Measurements from ENCODE around the gene NFKB2. TPM values are rescaled to one million over a fixed set of nuclear protein-coding genes. Genes with fewer than 3 reads are reported as not detected.

Gene NFKB2
- total RNA-seq, 6 experiments from 2014 or later = 7.5 to 46.0 (median 19.4) TPM

GRCh38 chr10:102411341-102412255 lies 16.1 kb downstream of the NFKB2 start:
- TF ChIP-seq CTCF (IDR thresholded peaks at IDR 0.05) = no peak
- no peak for TF ChIP-seq POLR2A (IDR thresholded peaks at IDR 0.05)
- ATAC-seq (no peak), DNase-seq (no peak)
- no peak overlapping the region for H3K27ac ChIP-seq
- intact Hi-C loops (cut with DNase I) = no loop called here
- WGBS (ENCODE audit: insufficient coverage, low coverage, low lambda C conversion rate, missing lambda C conversion rate) = 96% methylated on average over 3 of the region's 14 CpGs
- no peaks in the 10 kb centered on the region for H3K9me3 ChIP-seq
- peaks cover 11 to 14% of the 10 kb centered on the region in 2 donors for H3K27me3 ChIP-seq
- H3K4me1 ChIP-seq = no peaks in the 10 kb centered on the region
- no peak overlapping the region for H3K4me3 ChIP-seq
- H3K36me3 ChIP-seq = no peaks in the 10 kb centered on the region

- no peak for TF ChIP-seq POLR2A (IDR thresholded peaks at IDR 0.05)
- ATAC-seq (no peak), DNase-seq (no peak)
- H3K27ac ChIP-seq = no peak overlapping the region
- H3K27me3 ChIP-seq = peaks cover 11 to 14% of the 10 kb centered on the region in 2 donors
- no peaks in the 10 kb centered on the region for H3K4me1 ChIP-seq
- no CpG with 5 or more reads among the region's 10 CpGs for WGBS (ENCODE audit: insufficient coverage, low coverage, low lambda C conversion rate, missing lambda C conversion rate)
- H3K9me3 ChIP-seq = no peaks in the 10 kb centered on the region
- no peaks in the 10 kb centered on the region for H3K36me3 ChIP-seq
- intact Hi-C loops (cut with DNase I) = no loop called here
- H3K4me3 ChIP-seq = no peak overlapping the region
Measured at GRCh38 chr10:102412293-102412692, 16.8 kb downstream of the NFKB2 start.

- Histone ChIP-seq H3K4me1 (no peaks in the 10 kb centered on the region), H3K36me3 (no peaks in the 10 kb centered on the region), H3K27me3 (peaks cover 11 to 14% of the 10 kb centered on the region in 2 donors), H3K27ac (no peak overlapping the region), H3K9me3 (no peaks in the 10 kb centered on the region), H3K4me3 (no peak overlapping the region)
- intact Hi-C loops (cut with DNase I) = no loop called here
- ATAC-seq (no peak), DNase-seq (no peak)
- WGBS (ENCODE audit: insufficient coverage, low coverage, low lambda C conversion rate, missing lambda C conversion rate) = 20% methylated on average over 5 of the region's 5 CpGs
- TF ChIP-seq POLR2A (IDR thresholded peaks at IDR 0.05) (no peak), CTCF (IDR thresholded peaks at IDR 0.05) (no peak)
Measured at GRCh38 chr10:102413053-102413705, 17.7 kb downstream of the NFKB2 start.

- Histone ChIP-seq H3K27me3 (peaks cover 9 to 11% of the 10 kb centered on the region in 2 donors), H3K4me3 (no peak overlapping the region), H3K4me1 (no peaks in the 10 kb centered on the region), H3K27ac (no peak overlapping the region), H3K9me3 (no peaks in the 10 kb centered on the region), H3K36me3 (no peaks in the 10 kb centered on the region)
- intact Hi-C loops (cut with DNase I) = no loop called here
- no peak for TF ChIP-seq CTCF (IDR thresholded peaks at IDR 0.05)
- TF ChIP-seq POLR2A (IDR thresholded peaks at IDR 0.05) = no peak
- no peak for DNase-seq
- WGBS (ENCODE audit: insufficient coverage, low coverage, low lambda C conversion rate, missing lambda C conversion rate) = 78% methylated on average over 3 of the region's 16 CpGs
- no peak for ATAC-seq
Measured at GRCh38 chr10:102413806-102414561, 18.5 kb downstream of the NFKB2 start.
